ENCODE measurements around the gene CBARP.

CBARP gene

DNA sequence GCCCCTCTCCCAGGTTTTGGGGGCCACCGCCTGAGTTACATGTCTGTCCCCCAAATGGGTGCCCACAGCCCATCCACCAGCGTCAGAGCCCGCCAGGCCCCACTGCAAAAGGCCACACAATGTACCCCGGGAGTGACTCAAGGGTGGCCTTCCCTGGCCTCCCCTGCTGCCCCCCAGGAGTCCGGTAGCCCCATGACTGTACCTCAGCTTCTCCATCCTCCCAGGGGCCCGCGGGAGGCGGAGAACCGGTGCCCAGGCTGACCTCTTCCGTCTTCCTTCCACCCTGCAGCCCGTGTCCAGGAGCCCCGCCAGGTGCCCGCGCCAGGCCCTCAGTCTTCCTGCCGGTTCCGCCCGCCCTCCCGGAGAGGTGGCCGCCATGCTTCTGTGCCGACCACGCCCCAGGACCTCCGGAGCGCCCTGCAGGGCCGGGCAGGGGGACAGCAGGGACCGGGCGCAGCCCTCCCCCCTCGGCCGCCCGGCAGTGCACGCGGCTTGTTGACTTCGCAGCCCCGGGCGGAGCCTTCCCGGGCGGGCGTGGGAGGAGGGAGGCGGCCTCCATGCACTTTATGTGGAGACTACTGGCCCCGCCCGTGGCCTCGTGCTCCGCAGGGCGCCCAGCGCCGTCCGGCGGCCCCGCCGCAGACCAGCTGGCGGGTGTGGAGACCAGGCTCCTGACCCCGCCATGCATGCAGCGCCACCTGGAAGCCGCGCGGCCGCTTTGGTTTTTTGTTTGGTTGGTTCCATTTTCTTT, 10.3 kb downstream of the CBARP start:
- DNase-seq (ENCODE audit: low spot score), result no peak

DNA sequence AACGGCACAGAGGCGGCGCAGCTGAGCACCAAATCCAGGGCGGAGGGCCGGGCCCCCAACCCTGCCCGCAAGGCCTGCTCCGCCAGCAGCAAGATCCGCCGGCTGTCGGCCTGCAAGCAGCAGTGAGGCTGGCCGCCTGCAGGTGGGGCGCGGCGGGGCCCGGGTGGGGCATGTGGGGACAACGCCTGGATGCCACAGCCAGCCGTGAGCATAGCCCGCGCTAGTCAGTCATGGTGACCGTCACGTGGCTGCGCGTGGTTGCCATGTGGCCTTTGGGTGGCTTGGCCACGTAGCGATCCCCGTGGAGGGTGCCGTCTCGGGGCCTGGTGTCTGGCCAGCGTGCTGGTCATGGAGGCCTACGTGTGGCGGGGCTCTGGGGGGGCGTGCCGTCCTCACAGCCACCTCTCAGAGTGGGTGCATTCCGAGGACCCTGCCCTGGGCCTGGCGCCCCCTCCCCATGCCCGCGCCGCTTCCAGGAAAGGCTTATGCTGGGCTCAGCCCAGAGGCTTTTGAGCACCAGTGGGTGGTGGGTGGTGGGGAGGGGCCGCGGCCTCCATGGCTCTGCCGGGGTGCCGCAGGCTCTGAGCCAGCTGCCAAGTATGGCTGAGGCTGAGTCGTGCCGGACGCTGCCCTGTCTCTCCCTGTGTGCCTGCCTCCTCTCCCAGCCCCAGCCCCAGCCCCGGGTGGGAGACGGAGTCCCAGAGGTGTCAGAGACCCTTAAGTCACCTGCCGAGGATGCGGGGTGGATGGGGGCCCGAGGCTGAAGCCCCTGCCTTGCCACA, 11.1 kb downstream of the CBARP start:
- DNase-seq (ENCODE audit: low spot score), result no peak

DNA sequence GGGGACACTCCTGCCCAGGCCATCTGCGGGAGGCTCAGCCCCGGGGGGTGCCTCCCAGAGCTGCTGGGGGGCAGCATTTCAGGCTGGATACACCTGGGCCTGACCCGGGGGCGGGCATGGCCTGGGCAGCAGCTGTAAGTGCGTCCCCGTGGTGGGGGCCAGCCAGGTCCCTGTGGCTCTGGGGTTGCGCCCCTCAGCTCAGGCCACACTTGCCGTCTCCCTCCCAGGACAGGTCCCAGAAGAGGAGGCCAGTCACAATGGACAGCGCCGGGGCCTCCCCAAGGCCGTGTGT, 11.6 kb downstream of the CBARP start:
- no peak for DNase-seq (ENCODE audit: low spot score)

DNA sequence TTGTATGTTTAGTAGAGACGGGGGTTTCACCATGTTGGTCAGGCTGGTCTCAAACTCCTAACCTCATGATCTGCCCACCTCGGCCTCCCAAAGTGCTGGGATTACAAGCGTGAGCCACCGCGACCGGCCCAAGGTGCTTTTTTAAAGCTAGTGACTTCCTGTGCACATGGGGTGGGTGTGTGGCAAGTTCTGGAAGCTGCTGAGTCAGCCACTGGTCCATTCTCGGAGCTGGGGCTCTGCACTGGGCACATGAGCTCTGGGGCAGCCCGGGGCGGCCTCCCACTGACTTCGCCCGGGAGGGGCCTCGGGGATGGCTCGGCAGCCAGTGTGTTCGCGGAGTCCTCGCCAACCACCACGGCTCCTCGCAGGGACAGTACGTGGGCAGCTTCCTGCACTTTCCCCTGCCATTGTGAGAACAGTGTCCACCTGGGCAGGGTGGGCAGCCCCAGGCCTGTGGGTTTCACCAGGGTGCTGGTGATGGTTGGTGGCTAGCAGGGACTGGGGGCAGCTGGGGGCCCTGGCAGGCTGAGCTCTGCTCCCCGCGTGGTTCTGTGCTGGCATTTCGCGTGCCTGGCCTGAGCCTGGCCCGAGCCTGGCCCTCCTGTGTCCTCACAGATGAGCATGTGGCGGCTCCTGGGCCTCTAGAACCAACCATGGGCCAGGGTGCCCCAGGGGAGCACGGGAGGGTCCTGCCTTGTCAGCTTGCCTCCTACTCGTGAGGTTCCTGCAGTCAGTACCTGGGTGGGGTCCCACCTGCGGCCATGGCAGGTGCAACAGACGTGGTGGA, 12.2 kb downstream of the CBARP start:
- no peak for DNase-seq (ENCODE audit: low spot score)

DNA sequence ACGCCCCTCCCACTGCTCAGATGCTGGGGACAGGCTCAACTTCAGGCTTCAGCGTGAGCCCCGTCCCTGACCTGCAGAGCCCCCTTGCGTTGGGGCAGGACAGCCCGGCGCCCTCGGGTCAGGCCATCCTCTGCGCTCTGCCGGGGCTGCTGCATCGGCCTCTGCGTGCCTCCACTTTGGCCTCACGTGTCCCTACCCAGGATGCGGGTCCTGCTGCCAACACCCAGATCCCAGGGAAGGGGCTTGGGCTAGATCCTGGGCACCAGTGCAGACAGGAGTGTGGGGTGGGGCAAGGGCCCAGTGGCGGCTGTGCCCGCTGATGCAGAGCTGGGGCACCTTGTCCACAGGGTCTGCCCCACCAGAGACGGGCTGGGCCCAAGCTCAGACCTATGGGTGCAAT, 13.0 kb downstream of the CBARP start:
- no peak for DNase-seq (ENCODE audit: low spot score)

DNA sequence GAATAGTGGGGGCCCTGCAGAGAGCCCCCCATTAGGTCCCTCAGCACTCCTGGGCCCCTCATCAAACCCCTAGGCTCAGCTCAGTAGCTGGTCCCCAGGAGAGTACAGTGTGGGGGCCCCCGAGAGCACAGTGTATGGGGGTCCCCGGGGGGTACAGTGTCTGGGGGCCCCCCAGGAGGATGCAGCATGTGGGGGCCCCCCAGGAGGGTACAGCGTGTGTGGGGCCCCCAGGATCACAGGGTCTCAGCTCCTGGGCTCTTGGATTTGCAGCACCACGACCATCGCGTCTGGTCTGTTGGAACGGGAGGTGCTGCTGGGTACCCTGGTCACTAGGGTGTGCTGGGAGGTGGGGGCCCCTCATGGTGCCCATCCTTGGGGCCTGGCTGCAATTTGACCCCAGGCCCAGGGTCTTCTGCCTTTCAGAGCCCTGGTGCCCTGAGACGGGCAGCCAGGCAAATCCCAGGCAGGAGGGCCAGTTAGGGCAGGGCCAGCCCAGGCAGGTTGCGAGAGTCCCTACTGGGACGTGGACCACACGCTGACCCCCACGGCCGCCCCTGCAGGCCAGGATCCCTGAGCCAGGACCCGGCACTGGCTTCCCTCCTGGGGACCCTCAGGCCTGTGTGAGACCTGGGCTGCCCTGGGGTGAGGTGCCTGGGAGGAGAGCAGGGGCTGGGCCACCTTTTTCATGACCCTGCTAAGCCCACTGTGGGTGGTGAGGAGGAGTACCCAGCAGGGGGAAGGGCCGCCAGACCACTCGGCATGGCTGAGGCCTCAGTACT, 13.6 kb downstream of the CBARP start:
- DNase-seq (ENCODE audit: low spot score), result no peak

DNA sequence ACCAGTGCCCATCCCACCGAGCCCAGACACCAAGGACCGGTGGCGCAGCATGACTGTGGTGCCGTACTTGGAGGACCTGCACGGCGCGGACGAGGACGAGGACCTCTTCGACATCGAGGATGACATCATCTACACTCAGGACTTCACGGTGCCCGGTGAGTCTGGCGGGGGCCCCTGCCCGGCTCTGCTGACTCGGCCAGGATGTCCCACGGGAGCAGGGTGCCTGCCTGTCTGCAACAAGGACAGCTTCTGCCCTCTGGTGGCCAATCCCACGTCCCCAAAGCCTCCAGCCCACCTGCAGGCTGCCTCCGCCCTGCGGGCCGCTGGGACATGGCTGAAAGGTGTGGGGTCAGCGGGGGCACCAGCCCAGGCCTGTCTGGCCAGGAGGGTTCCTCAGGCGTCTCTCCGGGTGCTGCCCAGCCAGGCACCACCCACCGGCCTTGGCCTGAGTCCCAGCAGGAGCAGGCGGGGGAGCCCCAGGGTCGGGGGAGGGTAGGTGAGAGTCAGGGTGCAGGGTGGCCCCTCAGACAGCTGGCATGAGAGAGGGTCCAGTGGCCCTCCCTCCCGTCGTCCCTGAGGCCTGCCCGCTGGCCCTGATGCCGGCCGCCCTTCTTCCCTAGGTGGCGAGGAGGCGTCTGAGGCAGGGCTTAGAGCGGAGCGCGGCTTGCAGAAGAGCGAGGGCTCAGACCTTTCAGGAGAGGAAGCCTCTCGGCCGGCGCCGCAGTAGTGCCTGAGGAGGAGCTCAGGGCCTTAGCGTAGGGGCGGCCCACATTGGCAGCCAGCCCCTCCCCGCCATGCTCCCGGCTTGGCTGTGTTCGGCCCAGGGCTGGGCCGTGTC, 14.6 kb downstream of the CBARP start:
- DNase-seq (ENCODE audit: low spot score), result no peak

DNA sequence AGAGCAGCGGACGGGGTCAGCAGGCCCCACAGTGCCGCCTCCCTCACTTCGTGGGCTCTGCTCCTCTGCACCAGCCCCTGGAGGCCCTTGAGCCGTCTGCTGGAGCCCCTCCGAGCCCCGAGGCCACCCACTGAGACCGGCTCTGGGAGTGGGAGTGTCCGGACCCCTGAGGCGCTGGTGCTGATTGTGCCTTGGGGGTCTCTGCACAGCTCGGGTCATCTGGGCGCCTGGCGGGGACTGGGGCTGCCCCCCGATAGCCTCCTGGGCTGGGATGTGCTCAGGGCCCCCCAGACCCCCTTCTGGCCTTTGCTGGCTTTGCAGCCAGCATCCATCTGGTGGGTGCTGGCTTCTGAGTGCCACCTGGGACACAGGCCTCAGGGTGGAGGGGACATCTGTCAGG, 15.4 kb downstream of the CBARP start:
- no peak for DNase-seq (ENCODE audit: low spot score)

DNA sequence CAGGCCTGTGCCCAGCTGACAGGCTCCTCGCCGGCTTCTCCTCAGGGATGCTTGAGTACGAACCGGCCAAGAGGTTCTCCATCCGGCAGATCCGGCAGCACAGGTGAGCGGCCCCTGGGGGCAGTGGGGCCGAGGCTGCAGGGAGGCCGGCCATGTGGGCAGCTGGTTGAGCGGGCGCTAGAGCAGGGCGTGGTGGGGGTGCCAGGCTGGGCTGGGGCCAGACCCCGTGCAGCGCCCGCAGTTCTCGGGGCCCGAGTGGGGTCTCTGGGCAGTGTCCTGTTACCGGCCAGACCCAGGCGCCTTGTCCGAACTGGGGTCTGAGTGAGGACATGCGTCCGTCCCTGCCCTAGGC, 15.9 kb downstream of the CBARP start:
- DNase-seq (ENCODE audit: low spot score), result no peak

DNA sequence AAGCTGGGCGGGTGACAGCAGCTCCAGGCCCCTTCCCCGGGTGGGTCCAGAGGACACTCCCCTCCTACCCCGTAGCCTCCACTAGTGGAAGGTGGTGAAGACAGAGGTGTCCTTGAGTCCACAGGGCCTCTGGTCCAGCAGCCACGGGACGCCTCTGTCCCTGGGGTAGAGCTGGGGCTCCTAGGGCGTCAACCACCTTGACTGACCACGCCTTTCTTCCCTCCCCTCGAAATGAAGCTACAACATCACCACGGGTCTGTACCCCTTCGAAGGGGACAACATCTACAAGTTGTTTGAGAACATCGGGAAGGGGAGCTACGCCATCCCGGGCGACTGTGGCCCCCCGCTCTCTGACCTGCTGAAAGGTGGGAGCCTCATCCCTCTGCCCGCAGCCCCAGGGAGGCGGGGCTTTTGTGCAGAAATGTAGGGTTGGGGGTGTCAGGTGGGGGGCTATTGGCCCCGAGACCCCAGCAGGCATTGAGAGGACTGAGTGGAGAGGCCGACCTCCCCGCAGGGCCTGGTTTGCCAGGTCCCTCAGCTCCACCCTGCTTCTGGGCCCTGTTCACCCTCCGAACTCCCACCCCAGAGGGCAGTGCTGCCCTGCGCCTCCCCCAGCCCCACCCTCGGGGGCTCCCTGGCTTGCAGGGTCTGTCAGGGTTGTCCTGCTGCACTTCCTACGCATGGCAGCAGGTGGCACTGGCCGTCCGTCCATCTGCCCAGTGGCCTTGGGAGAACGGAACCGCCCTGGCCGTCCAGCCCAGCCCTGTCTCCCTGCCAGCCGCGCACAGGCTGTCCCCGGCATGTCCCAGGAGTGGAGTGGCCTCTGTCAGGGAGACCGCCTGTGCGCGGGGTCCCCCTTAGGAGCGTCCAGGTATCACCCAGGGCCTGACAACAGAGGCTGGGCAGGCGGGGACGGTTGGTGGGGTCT, 16.6 kb downstream of the CBARP start:
- DNase-seq (ENCODE audit: low spot score), result peak; percentile 80

DNA sequence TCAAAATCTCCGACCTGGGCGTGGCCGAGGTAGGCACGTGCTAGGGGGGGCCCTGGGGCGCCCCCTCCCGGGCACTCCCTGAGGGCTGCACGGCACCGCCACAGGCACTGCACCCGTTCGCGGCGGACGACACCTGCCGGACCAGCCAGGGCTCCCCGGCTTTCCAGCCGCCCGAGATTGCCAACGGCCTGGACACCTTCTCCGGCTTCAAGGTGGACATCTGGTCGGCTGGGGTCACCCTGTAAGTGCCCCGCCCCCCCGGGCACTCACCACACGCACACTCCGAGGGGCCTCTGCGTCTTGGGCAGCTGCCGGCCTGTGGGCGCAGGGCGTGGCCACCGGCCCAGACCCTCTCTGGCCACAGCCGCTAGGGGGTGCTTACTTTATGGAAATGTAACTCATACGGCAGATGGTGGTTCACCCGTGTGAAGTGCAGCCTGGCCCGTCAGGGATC, 17.3 kb downstream of the CBARP start:
- DNase-seq (ENCODE audit: low spot score), result no peak

DNA sequence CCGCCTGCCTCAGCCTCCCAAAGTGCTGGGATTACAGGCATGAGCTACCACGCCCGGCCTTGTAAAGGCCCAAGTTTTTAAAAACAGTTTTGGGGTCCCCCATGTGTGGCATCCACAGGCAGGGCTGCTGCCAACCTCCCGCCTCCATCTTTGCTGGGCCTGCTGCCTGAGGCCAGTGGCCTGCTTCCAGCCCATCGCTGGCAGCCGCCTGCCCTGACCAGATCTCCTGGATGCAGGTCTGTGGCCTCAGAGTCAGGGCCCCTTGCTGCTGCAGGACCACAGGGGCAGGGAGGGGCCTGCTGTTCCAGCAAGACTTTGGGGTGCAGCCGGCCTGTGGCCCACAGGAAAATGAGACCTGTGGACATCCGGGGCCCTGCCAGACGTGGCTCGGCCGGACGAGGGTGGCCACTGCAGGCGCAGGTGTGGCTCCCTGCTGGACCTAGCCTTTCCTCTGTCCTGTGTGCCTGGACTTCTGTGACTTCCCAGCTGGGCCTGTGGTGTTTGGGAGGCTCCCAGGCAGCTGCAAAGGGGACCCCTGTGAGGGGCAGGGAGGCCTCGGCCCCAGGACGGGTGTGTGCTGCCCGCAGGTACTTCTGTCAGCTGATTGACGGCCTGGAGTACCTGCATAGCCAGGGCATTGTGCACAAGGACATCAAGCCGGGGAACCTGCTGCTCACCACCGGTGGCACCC, 17.9 kb downstream of the CBARP start:
- no peak for DNase-seq (ENCODE audit: low spot score)

DNA sequence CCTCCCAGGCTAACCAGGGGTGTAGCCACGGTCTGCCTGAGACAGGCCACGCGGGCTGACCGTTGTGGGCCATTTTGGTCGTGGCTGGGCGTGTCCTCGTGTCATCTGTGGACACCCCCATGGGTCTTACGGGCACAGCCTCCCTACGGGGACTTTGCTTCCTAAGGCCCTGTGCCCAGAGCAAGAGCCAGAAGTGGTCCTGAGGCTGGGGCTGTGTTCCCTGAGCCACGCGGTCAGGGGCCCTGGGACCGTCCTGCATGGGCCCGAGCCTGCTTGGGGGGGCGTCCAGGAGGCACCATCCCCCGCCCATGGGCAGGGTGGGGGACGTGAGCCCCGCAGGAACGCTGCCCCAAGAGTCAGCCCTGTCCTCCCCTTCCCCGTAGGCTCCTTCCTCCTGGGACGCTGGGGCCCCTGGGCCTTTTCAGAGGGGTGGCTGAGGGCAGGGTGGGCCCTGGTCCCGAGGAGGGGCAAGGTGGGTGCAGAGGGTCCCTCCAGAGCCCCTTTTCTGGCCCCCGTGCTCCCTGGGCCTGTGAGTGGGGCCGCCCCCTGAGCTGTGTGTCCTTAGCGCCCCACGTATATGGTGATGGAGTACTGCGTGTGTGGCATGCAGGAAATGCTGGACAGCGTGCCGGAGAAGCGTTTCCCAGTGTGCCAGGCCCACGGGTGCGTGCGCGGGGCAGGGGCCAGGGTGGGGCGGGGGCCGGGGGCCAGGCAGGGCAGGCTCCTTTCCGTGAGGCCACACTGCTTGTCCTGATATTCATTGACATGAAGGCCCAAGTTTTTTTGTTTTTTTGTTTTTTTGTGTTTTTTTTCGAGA, 18.8 kb downstream of the CBARP start:
- DNase-seq (ENCODE audit: low spot score), result no peak

DNA sequence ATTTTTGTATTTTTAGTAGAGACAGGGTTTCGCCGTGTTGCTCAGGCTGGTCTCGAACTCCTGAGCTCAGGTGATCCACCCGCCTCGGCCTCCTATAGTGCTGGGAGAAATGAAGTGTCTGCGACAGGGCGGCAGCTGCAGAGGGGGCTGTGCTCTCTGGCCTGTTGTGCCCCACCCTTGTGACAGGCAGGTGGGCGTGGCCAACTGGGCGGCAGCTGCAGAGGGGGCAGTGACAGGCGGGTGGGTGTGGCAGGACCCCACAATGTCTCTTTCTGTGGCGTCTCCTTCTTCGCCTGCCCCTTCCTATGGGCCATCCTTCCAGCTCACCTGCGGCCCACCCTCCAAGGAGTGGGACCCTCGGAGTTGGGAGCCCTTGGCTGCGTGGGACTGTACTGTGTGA, 20.4 kb downstream of the CBARP start:
- DNase-seq (ENCODE audit: low spot score), result no peak

DNA sequence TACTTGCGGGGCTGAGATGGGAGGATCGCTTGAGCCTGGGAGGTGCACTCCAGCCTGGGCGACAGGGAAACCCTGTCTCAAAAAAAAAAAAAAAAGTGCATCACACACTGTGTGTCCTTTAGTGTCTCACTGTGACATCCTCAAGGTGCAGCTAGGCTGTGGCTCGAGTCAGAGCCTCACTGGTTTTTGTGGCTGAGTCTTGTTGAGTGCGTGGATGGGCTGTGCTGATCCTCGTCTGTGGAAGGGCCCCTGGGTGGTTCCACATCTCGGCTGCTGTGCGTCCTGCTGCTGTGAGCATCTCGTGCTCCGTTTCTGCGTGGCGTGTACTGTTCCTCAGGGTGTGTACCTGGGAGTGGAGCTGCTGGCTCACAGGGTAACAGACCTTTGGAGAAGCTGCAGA, 21.0 kb downstream of the CBARP start:
- DNase-seq (ENCODE audit: low spot score), result no peak

DNA sequence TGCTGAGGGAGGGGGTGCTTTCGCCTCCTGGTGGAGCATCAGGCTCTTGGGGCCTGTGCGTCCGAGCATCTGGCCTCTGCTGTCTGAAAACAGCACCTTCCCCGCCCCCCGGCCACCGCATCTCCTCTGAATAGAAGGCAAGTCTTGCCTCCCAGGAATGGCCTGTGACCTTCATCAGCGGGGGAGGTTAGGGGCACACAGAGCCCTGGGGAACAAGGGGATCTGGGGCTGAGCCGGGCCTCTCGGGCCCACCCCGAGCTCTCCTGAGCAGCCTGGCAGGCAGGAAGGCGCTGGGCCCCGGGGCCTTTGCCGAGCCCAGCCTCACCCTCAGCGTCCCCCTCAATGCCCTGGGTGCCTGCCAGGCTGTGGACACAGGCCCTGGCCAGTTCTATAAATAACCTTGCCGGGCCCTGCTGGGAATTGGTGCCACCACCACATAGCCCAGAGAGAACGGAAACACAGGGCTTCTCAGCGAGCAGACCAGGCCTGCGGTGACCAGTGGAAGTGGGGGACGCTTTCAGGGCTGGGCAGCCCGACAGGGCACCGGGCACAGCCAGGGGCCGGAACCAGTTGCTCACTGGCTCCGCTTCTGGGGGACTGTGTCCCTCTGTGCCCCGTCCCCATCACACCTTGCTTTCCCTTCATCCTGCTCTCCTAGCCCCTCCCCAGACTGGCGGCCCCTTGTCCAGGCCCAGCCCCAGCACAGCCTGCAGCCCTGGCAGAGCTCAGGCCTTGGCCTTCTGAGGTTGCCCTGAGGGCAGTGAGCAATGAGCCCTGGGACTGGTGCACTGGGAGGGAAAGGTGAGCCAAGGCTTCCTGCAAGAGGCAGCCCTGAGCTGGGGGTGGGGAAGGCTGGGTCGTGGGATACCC, 22.7 kb downstream of the CBARP start:
- peak; percentile 72 for DNase-seq (ENCODE audit: low spot score)

DNA sequence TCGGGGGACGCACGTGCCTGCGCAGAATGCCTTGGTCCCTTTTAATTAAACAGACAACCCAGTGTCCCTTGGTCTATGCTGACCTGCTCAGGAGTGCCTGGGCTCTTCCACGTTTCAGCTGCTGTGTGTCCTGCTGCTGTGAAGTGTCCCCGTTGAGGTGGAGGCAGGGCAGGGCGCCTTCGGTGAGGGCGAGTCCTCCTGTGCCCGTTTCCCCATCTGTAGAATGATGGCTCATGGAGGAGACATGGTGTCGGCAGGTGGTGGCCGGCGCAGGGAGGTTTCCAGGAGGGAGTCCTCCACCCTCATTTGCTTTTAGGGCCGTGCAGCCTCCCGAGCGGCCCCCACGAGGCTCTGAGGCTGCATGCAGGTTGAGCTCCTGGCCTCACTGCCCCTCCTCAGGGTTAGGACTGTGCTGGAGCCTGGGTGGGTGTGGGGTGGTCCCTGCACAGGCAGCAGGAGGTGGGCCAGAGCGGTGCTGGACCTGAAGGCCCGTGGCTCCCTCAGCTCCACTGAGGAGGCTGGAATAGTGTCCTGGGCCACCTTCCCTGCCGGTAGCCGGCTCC, 23.4 kb downstream of the CBARP start:
- no peak for DNase-seq (ENCODE audit: low spot score)

Measured in Ammon's horn (tissue), 1 donor.